NCI-H510A treated with DMSO at 0.1 percent for 48 hours (cell line): Measurements from ENCODE around the gene RAD51B.
A peak's percentile ranks its signal among the peaks of the same experiment; 100 is the strongest.
"Not testable (repeated sequence)": the region's sequence is repeated elsewhere in the genome, so short reads cannot be mapped to it uniquely, and the experiment has no call there.

Experiments used
- DNase-seq: peaks from one replicate; lab custom pipeline; 2025; lab: John Stamatoyannopoulos, UW

Gene RAD51B

GRCh38 chr14:68212361-68212760, 392.8 kb downstream of the RAD51B start:
- no peak for DNase-seq

- peak; percentile 59 for DNase-seq
Measured at GRCh38 chr14:68214431-68214830, 394.9 kb downstream of the RAD51B start.

- DNase-seq = no peak
Measured at GRCh38 chr14:68215629-68216028, 396.1 kb downstream of the RAD51B start.

GRCh38 chr14:68216079-68216478, 396.5 kb downstream of the RAD51B start:
- peak; percentile 11 for DNase-seq

GRCh38 chr14:68216957-68217356, 397.4 kb downstream of the RAD51B start:
- DNase-seq = no peak

GRCh38 chr14:68217791-68218340, 398.3 kb downstream of the RAD51B start:
- no peak for DNase-seq

GRCh38 chr14:68219407-68219806, 399.8 kb downstream of the RAD51B start:
- DNase-seq = no peak

GRCh38 chr14:68221046-68221445, 401.5 kb downstream of the RAD51B start:
- DNase-seq = not testable (repeated sequence)

GRCh38 chr14:68222154-68222553, 402.6 kb downstream of the RAD51B start:
- no peak for DNase-seq

- DNase-seq = no peak
Measured at GRCh38 chr14:68222726-68223125, 403.1 kb downstream of the RAD51B start.

GRCh38 chr14:68223631-68224030, 404.1 kb downstream of the RAD51B start:
- DNase-seq = no peak

- no peak for DNase-seq
Measured at GRCh38 chr14:68225321-68225720, 405.7 kb downstream of the RAD51B start.

- DNase-seq = no peak
Measured at GRCh38 chr14:68226523-68226922, 406.9 kb downstream of the RAD51B start.

GRCh38 chr14:68228656-68229055, 409.1 kb downstream of the RAD51B start:
- no peak for DNase-seq

- DNase-seq = no peak
Measured at GRCh38 chr14:68229423-68230100, 410.0 kb downstream of the RAD51B start.

- DNase-seq = no peak
Measured at GRCh38 chr14:68230202-68230949, 410.8 kb downstream of the RAD51B start.

GRCh38 chr14:68230950-68231717, 411.6 kb downstream of the RAD51B start:
- no peak for DNase-seq

GRCh38 chr14:68231898-68232297, 412.3 kb downstream of the RAD51B start:
- no peak for DNase-seq

- no peak for DNase-seq
Measured at GRCh38 chr14:68232300-68233055, 412.9 kb downstream of the RAD51B start.

- DNase-seq = no peak
Measured at GRCh38 chr14:68233101-68233784, 413.7 kb downstream of the RAD51B start.
